ENCODE data around the gene RAB13. TPM values are rescaled to one million over a fixed set of nuclear protein-coding genes. Genes with fewer than 3 reads are reported as not detected.
"Not testable (repeated sequence)": the region's sequence is repeated elsewhere in the genome, so short reads cannot be mapped to it uniquely, and the experiment has no call there.

Gene RAB13
- 60.5 TPM for total RNA-seq

GRCh38 chr1:153985941-153986761, at the start of gene RAB13:
TSS of gene RAB13 (minus strand) at chr1:153986339. CDS start at chr1:153986236, 103 bp downstream.
- ATAC-seq: peak; percentile 72

- ATAC-seq: not testable (repeated sequence)
Observed at GRCh38 chr1:154033697-154034096, 47.6 kb upstream of the RAB13 start.

GRCh38 chr1:154019940-154020339, 33.8 kb upstream of the RAB13 start:
- no peak for ATAC-seq

- no peak for ATAC-seq
Observed at GRCh38 chr1:154019269-154019668, 33.1 kb upstream of the RAB13 start.

- peak; percentile 53 for ATAC-seq
Observed at GRCh38 chr1:154014154-154014907, 28.2 kb upstream of the RAB13 start.

GRCh38 chr1:154012543-154012942, 26.4 kb upstream of the RAB13 start:
- ATAC-seq: not testable (repeated sequence)

- ATAC-seq: no peak
Observed at GRCh38 chr1:154012129-154012528, 26.0 kb upstream of the RAB13 start.

GRCh38 chr1:154006136-154006535, 20.0 kb upstream of the RAB13 start:
- ATAC-seq: no peak

GRCh38 chr1:154000420-154000819, 14.3 kb upstream of the RAB13 start:
- peak; percentile 18 for ATAC-seq

- ATAC-seq: not testable (repeated sequence)
Observed at GRCh38 chr1:153996882-153997281, 10.7 kb upstream of the RAB13 start.

- no peak for ATAC-seq
Observed at GRCh38 chr1:153995640-153996039, 9.5 kb upstream of the RAB13 start.

GRCh38 chr1:153995202-153995601, 9.1 kb upstream of the RAB13 start:
- no peak for ATAC-seq

- no peak for ATAC-seq
Observed at GRCh38 chr1:153991806-153992205, 5.7 kb upstream of the RAB13 start.

- ATAC-seq: no peak
Observed at GRCh38 chr1:153991151-153991630, 5.1 kb upstream of the RAB13 start.

- peak; percentile 85 for ATAC-seq
Observed at GRCh38 chr1:153990468-153991150, 4.5 kb upstream of the RAB13 start, which contains the start of gene RPS27. TSS of gene RPS27 (plus strand) at chr1:153990762. CDS start at chr1:153990797, 35 bp downstream.

- no peak for ATAC-seq
Observed at GRCh38 chr1:153987621-153988020, 1.5 kb upstream of the RAB13 start.

- ATAC-seq: peak; percentile 11
Observed at GRCh38 chr1:153985341-153985912, 712 bp downstream of the RAB13 start.

- ATAC-seq: no peak
Observed at GRCh38 chr1:153984123-153984894, 1.8 kb downstream of the RAB13 start.

GRCh38 chr1:153981735-153982134, 4.4 kb downstream of the RAB13 start:
- not testable (repeated sequence) for ATAC-seq

- ATAC-seq: not testable (repeated sequence)
Observed at GRCh38 chr1:153979091-153979490, 7.0 kb downstream of the RAB13 start.

GRCh38 chr1:153978274-153978909, 7.7 kb downstream of the RAB13 start:
- ATAC-seq: no peak

All from esophagus mucosa (tissue), 1 donor.